GM21576 (cell line): ENCODE results near the gene PTRHD1.
"Not testable (repeated sequence)": the region's sequence is repeated elsewhere in the genome, so short reads cannot be mapped to it uniquely, and the experiment has no call there.

Experiments used
- ATAC-seq: cut with Tn5 transposase; IDR thresholded peaks from one replicate; pipeline ENCODE4 v1.9.1; 2021; ENCODE audit warnings: mild to moderate bottlenecking, moderate library complexity; ENCODE audit not compliant: unreplicated experiment

PTRHD1 gene

GRCh38 chr2:24792874-24793760 is at the start of gene PTRHD1, which contains the start of gene CENPO:
Gene PTRHD1, minus strand, starts transcription at chr2:24793391. Its CDS starts 14 bp downstream, at chr2:24793377.
Gene CENPO, plus strand, starts transcription at chr2:24793425. Its CDS starts 495 bp downstream, at chr2:24793920.
- peak; percentile 87 for ATAC-seq

GRCh38 chr2:24842081-24843050 is 49.2 kb upstream of the PTRHD1 start:
- no peak for ATAC-seq

- no peak for ATAC-seq
These were observed 48.1 kb upstream of the PTRHD1 start for GRCh38 chr2:24840962-24841945.

GRCh38 chr2:24840164-24840869 is 47.1 kb upstream of the PTRHD1 start:
- ATAC-seq = no peak

GRCh38 chr2:24839729-24840128 is 46.5 kb upstream of the PTRHD1 start:
- ATAC-seq = no peak

GRCh38 chr2:24838541-24838940 is 45.4 kb upstream of the PTRHD1 start:
- no peak for ATAC-seq

- ATAC-seq = no peak
These were observed 44.9 kb upstream of the PTRHD1 start for GRCh38 chr2:24837996-24838513.

GRCh38 chr2:24836706-24837105 is 43.5 kb upstream of the PTRHD1 start:
- no peak for ATAC-seq

- no peak for ATAC-seq
These were observed 43.0 kb upstream of the PTRHD1 start for GRCh38 chr2:24836206-24836605.

- not testable (repeated sequence) for ATAC-seq
These were observed 42.2 kb upstream of the PTRHD1 start for GRCh38 chr2:24835411-24835810.

- no peak for ATAC-seq
These were observed 41.7 kb upstream of the PTRHD1 start for GRCh38 chr2:24834733-24835395.

- no peak for ATAC-seq
These were observed 40.9 kb upstream of the PTRHD1 start for GRCh38 chr2:24833821-24834732.

GRCh38 chr2:24832931-24833701 is 39.9 kb upstream of the PTRHD1 start:
- ATAC-seq = no peak

- ATAC-seq = no peak
These were observed 39.3 kb upstream of the PTRHD1 start for GRCh38 chr2:24832521-24832920.

GRCh38 chr2:24832073-24832461 is 38.9 kb upstream of the PTRHD1 start:
- ATAC-seq = no peak

GRCh38 chr2:24831221-24832072 is 38.3 kb upstream of the PTRHD1 start:
- ATAC-seq = no peak
